OCI-LY7 (cell line): ENCODE measurements around the gene MAP3K7CL. TPM values are rescaled to one million over a fixed set of nuclear protein-coding genes. Genes with fewer than 3 reads are reported as not detected.

ENCODE experiments used
- BruUV-seq: library from RNA; stranded (reverse); fragments of 400-500 nt; replicated peaks from 2 replicates; lab custom pipeline; 2021; lab: Mats Ljungman, UMichigan
- CTCF ChIA-PET: fragments of 300-600 bp; sonication (Branson Sonifier 250); formaldehyde crosslinking; loops from one replicate; lab custom pipeline; 2022; ENCODE audit warnings: antibody characterized with exemption; ENCODE audit not compliant: unreplicated experiment; lab: Charles Lee
- POLR2A ChIA-PET: fragments of 300-600 bp; sonication (Branson Sonifier 250); formaldehyde crosslinking; loops from one replicate; lab custom pipeline; 2022; ENCODE audit warnings: antibody characterized with exemption; lab: Charles Lee
- DNase-seq: peaks from one replicate; pipeline ENCODE4 v3.0.0-alpha.2; 2015; ENCODE audit warnings: low spot score
- H2AFZ ChIP-seq: fragments of 200-600 bp; sonication (generic), shearing (Covaris generic); 2 replicates; pipeline ENCODE4 v1.6.1; 2014; ENCODE audit warnings: mild to moderate bottlenecking, antibody characterized with exemption, low read length, moderate library complexity
- H3K27ac ChIP-seq: fragments of 200-600 bp; sonication (generic); 2 replicates; pipeline ENCODE4 v1.5.1; 2014; ENCODE audit warnings: mixed run types, low read depth, mild to moderate bottlenecking, moderate library complexity, low read length, inconsistent platforms; ENCODE audit not compliant: poor library complexity, severe bottlenecking
- H3K36me3 ChIP-seq: fragments of 200-600 bp; sonication (generic); 2 replicates; pipeline ENCODE4 v1.6.1; 2014; ENCODE audit warnings: mild to moderate bottlenecking, antibody characterized with exemption, low read length, moderate library complexity, mixed read lengths; ENCODE audit not compliant: insufficient read depth
- H3K4me1 ChIP-seq: fragments of 200-600 bp; sonication (generic); 2 replicates; pipeline ENCODE4 v1.5.1; 2014; ENCODE audit warnings: mild to moderate bottlenecking, low read length; ENCODE audit not compliant: insufficient read depth, poor library complexity, severe bottlenecking
- H3K4me2 ChIP-seq: fragments of 200-600 bp; sonication (generic); 2 replicates; pipeline ENCODE4 v1.6.1; 2014; ENCODE audit warnings: mild to moderate bottlenecking, low read length
- H3K4me3 ChIP-seq: fragments of 200-600 bp; sonication (generic); 2 replicates; pipeline ENCODE4 v1.5.1; 2014; ENCODE audit warnings: mild to moderate bottlenecking, low read depth, low read length; ENCODE audit not compliant: poor library complexity, severe bottlenecking
- H3K79me2 ChIP-seq: fragments of 200-600 bp; sonication (generic); 2 replicates; pipeline ENCODE4 v1.6.1; 2016; ENCODE audit warnings: low read depth, mild to moderate bottlenecking, low read length, moderate library complexity, mixed read lengths; ENCODE audit not compliant: insufficient read depth
- H3K9me2 ChIP-seq: fragments of 200-600 bp; sonication (generic); 2 replicates; pipeline ENCODE4 v1.6.1; 2016; ENCODE audit warnings: mild to moderate bottlenecking, low read length, mixed read lengths; ENCODE audit not compliant: insufficient read depth
- H3K9me3 ChIP-seq: fragments of 200-600 bp; sonication (generic); 2 replicates; pipeline ENCODE4 v1.6.1; 2014; ENCODE audit warnings: mild to moderate bottlenecking, mixed run types, low read length, mixed read lengths
- H4K20me1 ChIP-seq: fragments of 200-600 bp; sonication (generic); 2 replicates; pipeline ENCODE4 v1.6.1; 2014; ENCODE audit warnings: mild to moderate bottlenecking, antibody characterized with exemption, low read length, moderate library complexity, mixed read lengths; ENCODE audit not compliant: insufficient read depth
- EZH2phosphoT487 ChIP-seq: fragments of 200-600 bp; sonication (generic); IDR thresholded peaks from 2 replicates; pipeline ENCODE4 v1.6.1; 2018; ENCODE audit warnings: low read depth, borderline replicate concordance, mild to moderate bottlenecking, mixed run types, antibody characterized with exemption, low read length, moderate library complexity, mixed read lengths
- intact Hi-C: fragments of 100-400 bp; cut with micrococcal nuclease; formaldehyde crosslinking; loops from one replicate; pipeline ENCODE4 v1.10.0; 2022; ENCODE audit not compliant: unreplicated experiment
- total RNA-seq, 2 experiments: library from RNA; depleted of rRNA in 1 of 2; stranded (reverse); fragments of >200 nt in 1 of 2; shearing (Covaris generic) in 1 of 2; gene quantifications; 2 replicates each; pipeline ENCODE4 v1.2.3, GENCODE V29; 2014 to 2022
- TF ChIP-seq, protein P1 (sequence below): fragments of 200-600 bp; sonication (generic); conservative IDR thresholded peaks from 2 replicates; pipeline ENCODE4 v1.5.1; 2014; ENCODE audit warnings: mild to moderate bottlenecking, antibody characterized with exemption, low read length, moderate library complexity, mixed read lengths

The MAP3K7CL gene
- total RNA-seq, 2 experiments from 2014 or later = 7.8 to 13.0 TPM

DNA sequence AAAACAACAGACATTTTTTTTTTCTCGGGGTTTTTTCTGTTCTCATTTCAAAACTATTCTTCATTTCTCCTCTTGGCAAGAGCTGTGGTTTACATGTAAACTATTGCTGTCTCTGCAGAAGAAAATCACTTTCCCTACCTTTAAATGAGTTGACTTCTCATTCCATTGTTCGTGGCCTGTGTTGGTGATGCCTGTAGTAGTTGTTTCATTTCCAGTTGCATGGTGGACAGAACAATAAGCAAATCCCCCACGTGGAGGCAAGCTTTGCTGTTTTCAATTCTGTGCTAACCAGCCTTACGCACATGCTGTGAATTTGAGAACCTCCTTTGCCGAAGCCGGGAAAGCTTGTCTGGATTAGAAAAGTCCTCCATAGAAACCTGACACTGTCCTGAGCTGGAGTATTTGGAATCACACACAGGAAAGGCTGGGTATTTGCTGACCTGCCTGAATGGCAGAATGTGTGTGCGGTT lies 26.2 kb upstream of the MAP3K7CL start:
- no peaks in the 10 kb centered on the region for H3K9me2 ChIP-seq

DNA sequence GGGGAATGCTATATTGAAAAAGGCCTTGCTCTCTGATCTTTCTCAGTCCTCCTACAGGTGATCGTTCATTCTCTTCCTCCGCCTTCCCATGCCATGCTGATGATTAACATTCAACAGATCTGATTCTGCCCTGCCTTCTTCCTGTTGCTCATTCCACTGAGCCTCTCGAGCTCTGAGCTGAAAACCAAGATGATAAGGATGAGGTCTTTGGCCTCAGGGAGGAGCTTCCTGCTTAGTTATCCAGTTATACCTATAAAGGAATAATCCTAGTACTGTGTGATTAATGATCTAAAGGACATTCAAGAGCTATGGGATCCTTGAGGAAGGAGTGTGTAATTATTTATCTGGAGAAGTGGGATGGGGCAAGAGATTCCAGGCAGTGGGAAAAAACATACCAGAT lies 25.2 kb upstream of the MAP3K7CL start:
- no peak overlapping the region for H3K27ac ChIP-seq
- ChIA-PET POLR2A (interaction anchor here (0.7 to 2.2 kb wide), 6 partner anchors 9 to 195 kb away, joined by 3 to 13 read pairs (median 4); no protein-coding TSS in a partner anchor), CTCF (no interaction called here)
- intact Hi-C loops = no loop called here
- no peak overlapping the region for H2AFZ ChIP-seq
- H3K9me3 ChIP-seq = no peaks in the 10 kb centered on the region
- no peak overlapping the region for H3K4me3 ChIP-seq
- H3K9me2 ChIP-seq = no peaks in the 10 kb centered on the region
- no peak for DNase-seq
- no peaks in the 10 kb centered on the region for H3K79me2 ChIP-seq
- H4K20me1 ChIP-seq = no peaks in the 10 kb centered on the region
- no TSS peak for BruUV-seq
- H3K4me1 ChIP-seq = no peaks in the 10 kb centered on the region
- no peak overlapping the region for H3K4me2 ChIP-seq
- H3K36me3 ChIP-seq = no peaks in the 10 kb centered on the region
- TF ChIP-seq, protein P1, sequence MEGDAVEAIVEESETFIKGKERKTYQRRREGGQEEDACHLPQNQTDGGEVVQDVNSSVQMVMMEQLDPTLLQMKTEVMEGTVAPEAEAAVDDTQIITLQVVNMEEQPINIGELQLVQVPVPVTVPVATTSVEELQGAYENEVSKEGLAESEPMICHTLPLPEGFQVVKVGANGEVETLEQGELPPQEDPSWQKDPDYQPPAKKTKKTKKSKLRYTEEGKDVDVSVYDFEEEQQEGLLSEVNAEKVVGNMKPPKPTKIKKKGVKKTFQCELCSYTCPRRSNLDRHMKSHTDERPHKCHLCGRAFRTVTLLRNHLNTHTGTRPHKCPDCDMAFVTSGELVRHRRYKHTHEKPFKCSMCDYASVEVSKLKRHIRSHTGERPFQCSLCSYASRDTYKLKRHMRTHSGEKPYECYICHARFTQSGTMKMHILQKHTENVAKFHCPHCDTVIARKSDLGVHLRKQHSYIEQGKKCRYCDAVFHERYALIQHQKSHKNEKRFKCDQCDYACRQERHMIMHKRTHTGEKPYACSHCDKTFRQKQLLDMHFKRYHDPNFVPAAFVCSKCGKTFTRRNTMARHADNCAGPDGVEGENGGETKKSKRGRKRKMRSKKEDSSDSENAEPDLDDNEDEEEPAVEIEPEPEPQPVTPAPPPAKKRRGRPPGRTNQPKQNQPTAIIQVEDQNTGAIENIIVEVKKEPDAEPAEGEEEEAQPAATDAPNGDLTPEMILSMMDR = no peak
- TF ChIP-seq EZH2phosphoT487 = no peak

More for the DNA sequence above, 26.2 kb upstream of the MAP3K7CL start:
- no peaks in the 10 kb centered on the region for H4K20me1 ChIP-seq
- CTCF ChIA-PET = no interaction called here
- POLR2A ChIA-PET = interaction anchor here (0.7 to 2.2 kb wide), 5 partner anchors 11 to 317 kb away, joined by 3 to 13 read pairs (median 8); no protein-coding TSS in a partner anchor
- BruUV-seq = no TSS peak
- no peaks in the 10 kb centered on the region for H3K79me2 ChIP-seq
- H3K4me3 ChIP-seq = no peak overlapping the region
- H3K27ac ChIP-seq = no peak overlapping the region
- H3K9me3 ChIP-seq = no peaks in the 10 kb centered on the region
- DNase-seq = no peak
- H3K4me2 ChIP-seq = no peak overlapping the region
- H3K36me3 ChIP-seq = no peaks in the 10 kb centered on the region
- H3K4me1 ChIP-seq = no peaks in the 10 kb centered on the region
- intact Hi-C loops = no loop called here
- TF ChIP-seq, protein P1 = no peak
- no peak for TF ChIP-seq EZH2phosphoT487
- H2AFZ ChIP-seq = no peak overlapping the region

DNA sequence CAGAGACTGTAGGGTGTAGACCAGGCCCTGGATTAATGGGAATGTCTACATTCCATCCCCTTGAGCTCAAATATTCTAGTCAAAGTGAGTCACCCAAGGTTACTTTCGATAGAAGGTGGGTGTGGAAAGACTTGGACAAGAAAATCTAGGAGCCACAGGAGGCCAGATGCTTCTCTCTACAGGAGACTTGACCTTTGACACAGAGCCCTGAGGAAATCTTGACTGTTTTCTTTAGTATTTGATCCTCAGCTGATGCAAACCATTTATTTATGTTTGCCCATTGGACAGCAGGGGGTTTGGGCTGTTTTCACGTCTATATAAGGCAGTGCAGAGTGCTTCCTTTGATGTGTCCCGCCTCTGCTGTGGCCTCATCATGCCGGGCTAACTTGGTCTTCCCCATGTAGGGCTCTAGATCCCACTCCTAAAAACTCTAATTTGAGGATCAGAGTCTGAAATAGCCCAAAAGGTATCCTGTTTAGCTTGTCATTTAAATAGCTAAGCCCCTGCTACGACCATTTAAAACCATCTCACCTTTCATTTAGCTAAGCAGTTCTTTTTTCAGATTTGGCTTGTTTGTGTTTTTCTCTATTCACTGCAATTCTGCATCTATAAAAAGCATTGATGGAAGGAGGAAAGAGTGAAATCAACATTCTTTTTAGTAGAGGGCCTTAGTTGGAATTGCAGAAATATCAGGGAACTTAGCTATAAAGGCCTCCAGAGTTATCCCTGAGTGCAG lies 15.5 kb upstream of the MAP3K7CL start:
- Histone ChIP-seq H3K27ac (no peak overlapping the region), H3K4me2 (no peak overlapping the region), H3K4me3 (no peak overlapping the region), H3K79me2 (no peaks in the 10 kb centered on the region), H2AFZ (0 out of 2 replicates have a peak overlapping the region, but pooled peaks have one; percentile 20), H3K9me2 (no peaks in the 10 kb centered on the region), H3K9me3 (no peaks in the 10 kb centered on the region), H3K36me3 (no peaks in the 10 kb centered on the region), H4K20me1 (no peaks in the 10 kb centered on the region), H3K4me1 (peaks cover 22% of the 10 kb centered on the region)
- TF ChIP-seq, protein P1 = no peak
- TF ChIP-seq EZH2phosphoT487 = no peak
- intact Hi-C loops = no loop called here
- no peak for DNase-seq
- ChIA-PET POLR2A (interaction anchor here (0.6 to 4.5 kb wide), 11 partner anchors 10 to 287 kb away, joined by 3 to 23 read pairs (median 7); partner anchors contain the start of genes CCT8 and USP16), CTCF (no interaction called here)
- BruUV-seq = no TSS peak
